ENCODE results near the gene SLIT3. TPM values are rescaled to one million over a fixed set of nuclear protein-coding genes. Genes with fewer than 3 reads are reported as not detected.

SLIT3 gene
- total RNA-seq, 1 experiment from 2014 or later, result 21.9 TPM

GRCh38 chr5:168612123-168612522 is 688.8 kb downstream of the SLIT3 start:
- DNase-seq (ENCODE audit: low read depth), result no peak
- in situ Hi-C loops (cut with HindIII; ENCODE audit: low pct_unique_long_range_greater_than_20kb, low sequenced_read_pairs), result no loop called here
